HepG2 (cell line): ENCODE results near the gene RAP2A. TPM values are rescaled to one million over a fixed set of nuclear protein-coding genes. Genes with fewer than 3 reads are reported as not detected.

ENCODE experiments used
- ATAC-seq: fragments of 200-7000 bp; cut with Tn5 transposase; 3 replicates; pipeline ENCODE4 v1.9.1; 2020; ENCODE audit warnings: mild to moderate bottlenecking, moderate library complexity
- BruUV-seq: library from RNA; stranded (reverse); fragments of 400-500 nt; replicated peaks from 2 replicates; lab custom pipeline; 2021; lab: Mats Ljungman, UMichigan
- CTCF ChIA-PET: fragments of 300-600 bp; formaldehyde crosslinking; extraction: SDS; loops from one replicate; lab custom pipeline; 2021; ENCODE audit warnings: low total read pairs, inconsistent platforms, low intra/inter-chr PET ratio; lab: Yijun Ruan, JAX
- POLR2A ChIA-PET: fragments of 350-600 bp; sonication (Branson Sonifier 250); formaldehyde crosslinking; loops from one replicate; lab custom pipeline; 2020; ENCODE audit warnings: antibody characterized with exemption, inconsistent platforms; lab: Yijun Ruan, JAX
- DNase-seq: peaks from one replicate; pipeline ENCODE4 v3.0.0-alpha.2; 2015; ENCODE audit warnings: low spot score
- FAIRE-seq: peaks from 3 replicates; lab custom pipeline; 2011; peaks lifted over from hg19 to GRCh38; lab: Jason Lieb, UNC
- H2AFZ ChIP-seq: one replicate; pipeline ENCODE4 v1.6.1; 2011; ENCODE audit warnings: low read length, inconsistent platforms
- H3K27ac ChIP-seq: fragments of 300-600 bp; 3 replicates; pipeline ENCODE4 v1.8.0; 2011; ENCODE audit warnings: mixed run types, mild to moderate bottlenecking, mixed read lengths, low read length, inconsistent platforms; ENCODE audit not compliant: insufficient read depth; ENCODE audit errors: extremely low read length
- H3K27me3 ChIP-seq, 2 experiments: fragments of 200-600 bp in 1 of 2; 2 replicates in 1 of 2; 3 replicates in 1 of 2; pipeline versions ENCODE4 v1.6.0 to v1.8.0; 2011; ENCODE audit warnings: low read length in 2 of 2, mild to moderate bottlenecking in 2 of 2, moderate library complexity in 2 of 2, inconsistent platforms in 1 of 2; ENCODE audit not compliant: insufficient read depth in 2 of 2, control insufficient read depth in 1 of 2
- H3K36me3 ChIP-seq, 2 experiments: fragments of 200-600 bp in 1 of 2; replicated peaks in 1 of 2; 2 replicates in 1 of 2; 3 replicates in 1 of 2; pipeline versions ENCODE4 v1.5.1 to v1.8.0; 2011; ENCODE audit warnings: low read length in 2 of 2, inconsistent platforms in 1 of 2; ENCODE audit not compliant: insufficient read depth in 2 of 2, control insufficient read depth in 1 of 2
- H3K4me1 ChIP-seq: 2 replicates; pipeline ENCODE4 v1.5.1; 2012; ENCODE audit warnings: low read length, inconsistent platforms; ENCODE audit not compliant: insufficient read depth
- H3K4me2 ChIP-seq: 2 replicates; pipeline ENCODE4 v1.6.0; 2011; ENCODE audit warnings: low read depth, low read length, inconsistent platforms
- H3K4me3 ChIP-seq, 3 experiments: fragments of 200-600 bp in 1 of 3; sonication (generic), shearing (Covaris generic) in 1 of 3; replicated peaks in 1 of 3; 2 replicates each; pipeline ENCODE4 v1.5.1; 2011 to 2016; ENCODE audit warnings: low read length in 3 of 3, inconsistent platforms in 2 of 3, low read depth in 2 of 3, mild to moderate bottlenecking in 2 of 3, control low read depth in 1 of 3, mixed read lengths in 1 of 3; ENCODE audit not compliant: insufficient read depth in 1 of 3
- H3K79me2 ChIP-seq: one replicate; pipeline ENCODE4 v1.6.1; 2011; ENCODE audit warnings: low read length, inconsistent platforms; ENCODE audit not compliant: insufficient read depth
- H3K9ac ChIP-seq: 2 replicates; pipeline ENCODE4 v1.6.0; 2011; ENCODE audit warnings: mild to moderate bottlenecking, low read depth, low read length, inconsistent platforms; ENCODE audit not compliant: insufficient read depth
- H3K9me3 ChIP-seq: 2 replicates; pipeline ENCODE4 v1.5.1; 2012; ENCODE audit warnings: mild to moderate bottlenecking, low read length
- H4K20me1 ChIP-seq: 2 replicates; pipeline ENCODE4 v1.6.0; 2011; ENCODE audit warnings: inconsistent platforms, mild to moderate bottlenecking, low read length, moderate library complexity; ENCODE audit not compliant: insufficient read depth
- AHDC1 ChIP-seq: sonication (generic); formaldehyde crosslinking; IDR thresholded peaks from 2 replicates; pipeline ENCODE4 v1.5.1; 2020; ENCODE audit warnings: mild to moderate bottlenecking, missing genetic modification reagents, borderline replicate concordance
- ARNT ChIP-seq: fragments of 450-650 bp; IDR thresholded peaks from 2 replicates; pipeline ENCODE4 v1.6.1; 2017
- CENPBD1 ChIP-seq: sonication (generic); formaldehyde crosslinking; IDR thresholded peaks from 2 replicates; pipeline ENCODE4 v1.8.0; 2022; ENCODE audit warnings: missing genetic modification reagents, low read depth, mild to moderate bottlenecking, borderline replicate concordance
- E2F5 ChIP-seq: sonication (generic); formaldehyde crosslinking; conservative IDR thresholded peaks from 2 replicates; pipeline ENCODE4 v1.4.0; 2020; ENCODE audit warnings: missing genetic modification reagents
- FIP1L1 ChIP-seq: fragments of 200-400 bp; formaldehyde crosslinking; IDR thresholded peaks from 2 replicates; pipeline ENCODE4 v1.6.1; 2018; ENCODE audit warnings: low read depth, mild to moderate bottlenecking, low read length, moderate library complexity, borderline replicate concordance; ENCODE audit not compliant: insufficient read depth
- FLYWCH1 ChIP-seq: sonication (generic); formaldehyde crosslinking; IDR thresholded peaks from 2 replicates; pipeline ENCODE4 v1.8.1; 2023; ENCODE audit warnings: mild to moderate bottlenecking, missing genetic modification reagents
- MEIS1 ChIP-seq: sonication (generic); formaldehyde crosslinking; IDR thresholded peaks from 2 replicates; pipeline ENCODE4 v1.9.0; 2021; ENCODE audit warnings: mild to moderate bottlenecking, missing genetic modification reagents, moderate library complexity, borderline replicate concordance
- MIER2 ChIP-seq: IDR thresholded peaks from 2 replicates; pipeline ENCODE4 v1.6.1; 2016; ENCODE audit warnings: missing biosample characterization, missing genetic modification reagents
- RARG ChIP-seq: sonication (generic); formaldehyde crosslinking; IDR thresholded peaks from 2 replicates; pipeline ENCODE4 v1.4.0; 2020; ENCODE audit warnings: low read depth, mild to moderate bottlenecking, missing genetic modification reagents
- SALL1 ChIP-seq: sonication (generic); formaldehyde crosslinking; IDR thresholded peaks from 2 replicates; pipeline ENCODE4 v1.8.0; 2022; ENCODE audit warnings: mild to moderate bottlenecking, missing genetic modification reagents
- SIX1 ChIP-seq: sonication (generic); formaldehyde crosslinking; IDR thresholded peaks from 2 replicates; pipeline ENCODE4 v1.4.0; 2020; ENCODE audit warnings: missing genetic modification reagents, borderline replicate concordance
- ZBTB7A ChIP-seq: sonication (generic); formaldehyde crosslinking; IDR thresholded peaks from 2 replicates; pipeline ENCODE4 v1.8.0; 2022; ENCODE audit warnings: mild to moderate bottlenecking, missing genetic modification reagents
- ZNF20 ChIP-seq: sonication (generic); formaldehyde crosslinking; IDR thresholded peaks from 2 replicates; pipeline ENCODE4 v1.4.0; 2020; ENCODE audit warnings: mild to moderate bottlenecking, moderate library complexity, missing genetic modification reagents
- ZNF224 ChIP-seq: sonication (generic); formaldehyde crosslinking; IDR thresholded peaks from 2 replicates; pipeline ENCODE4 v1.5.0; 2020; ENCODE audit warnings: mild to moderate bottlenecking, missing genetic modification reagents
- ZNF549 ChIP-seq: sonication (generic); formaldehyde crosslinking; IDR thresholded peaks from 2 replicates; pipeline ENCODE4 v1.5.0; 2020; ENCODE audit warnings: missing genetic modification reagents
- ZNF768 ChIP-seq: sonication (generic); formaldehyde crosslinking; IDR thresholded peaks from 2 replicates; pipeline ENCODE4 v1.4.0; 2020; ENCODE audit warnings: missing genetic modification reagents
- in situ Hi-C: cut with HindIII; loops from 2 replicates; pipeline ENCODE4 v1.10.0; 2017; ENCODE audit warnings: low pct_unique_long_range_greater_than_20kb; ENCODE audit not compliant: extremely low pct_ligation_motif_present
- intact Hi-C: fragments of 100-400 bp; cut with micrococcal nuclease; formaldehyde crosslinking; loops from one replicate; pipeline ENCODE4 v1.10.0; 2022; ENCODE audit not compliant: unreplicated experiment
- polyA plus RNA-seq, 8 experiments: library from polyadenylated mRNA; depleted of rRNA in 3 of 8; stranded (reverse) in 7 of 8; unstranded in 1 of 8; fragments of >200 nt; fragmentation: Illumina TruSeq in 4 of 8; extraction: Trizol in 4 of 8; gene quantifications; 2 replicates each; pipeline versions ENCODE4 v1.2.1 to v1.2.3, GENCODE V29; 2011 to 2016; ENCODE audit warnings: low read depth in 4 of 8, missing spikeins in 1 of 8, mixed read lengths in 1 of 8; ENCODE audit not compliant: insufficient read depth in 1 of 8
- total RNA-seq, 5 experiments: library from RNA; depleted of rRNA; stranded (reverse); fragments of >200 nt; fragmentation: Illumina TruSeq; extraction: Trizol; gene quantifications; 2 replicates each; pipeline ENCODE4 v1.2.3, GENCODE V29; 2016; ENCODE audit warnings: low read depth in 1 of 5
- TF ChIP-seq, protein P1 (sequence below): IDR thresholded peaks from 2 replicates; pipeline ENCODE4 v1.6.1; 2016; ENCODE audit warnings: missing genetic modification reagents, missing compliant biosample characterization
- TF ChIP-seq, protein P2 (sequence below): IDR thresholded peaks from 2 replicates; pipeline ENCODE4 v1.6.1; 2018; ENCODE audit warnings: missing genetic modification reagents

RAP2A gene
- total and polyA plus RNA-seq, 2 of the 13 experiments (the other 11 are each of a cell fraction or from before 2014, with no cell fraction given) = 9.9 to 23.1 TPM

DNA sequence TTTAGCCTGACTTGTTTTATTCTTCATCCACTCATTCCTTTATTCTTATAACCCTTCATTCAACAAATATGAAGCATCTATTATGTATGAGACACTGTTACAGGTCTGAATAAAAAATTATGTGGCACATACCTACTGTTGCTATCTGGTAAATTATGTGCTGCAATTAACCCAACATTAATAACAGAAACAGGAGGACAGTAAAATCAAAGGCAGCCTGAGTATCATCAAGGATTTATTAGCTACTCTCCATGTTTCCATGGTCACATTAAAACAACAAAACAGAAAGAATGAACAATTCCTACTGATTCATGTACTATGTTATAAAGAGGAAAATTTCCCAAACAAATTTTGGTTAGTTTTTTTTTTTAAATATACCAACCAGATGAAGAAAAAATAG, 43.9 kb downstream of the RAP2A start:
- no peaks in the 10 kb centered on the region for H3K4me1 ChIP-seq
- DNase-seq (no peak), FAIRE-seq (no peak), ATAC-seq (no peak)
- BruUV-seq = no TSS peak
- H3K79me2 ChIP-seq = no peaks in the 10 kb centered on the region
- no peaks in the 10 kb centered on the region; a peak in 1 of 5 replicates for H3K27me3 ChIP-seq
- in situ Hi-C loops (no loop called here), intact Hi-C loops (no loop called here)
- H3K4me2 ChIP-seq = no peak overlapping the region
- no peak overlapping the region for H3K4me3 ChIP-seq
- H3K9ac ChIP-seq = no peak overlapping the region
- no peaks in the 10 kb centered on the region for H4K20me1 ChIP-seq
- no peaks in the 10 kb centered on the region for H3K9me3 ChIP-seq
- H2AFZ ChIP-seq = no peak overlapping the region
- H3K36me3 ChIP-seq = no peaks in the 10 kb centered on the region
- no peak overlapping the region for H3K27ac ChIP-seq
- CTCF ChIA-PET = no interaction called here
- POLR2A ChIA-PET = no interaction called here
- TF ChIP-seq ARNT (no peak), RARG (no peak), MIER2 (CRISPR knock-in tag) (no peak), FLYWCH1 (CRISPR knock-in tag) (no peak), CENPBD1 (CRISPR knock-in tag) (no peak), ZNF549 (no peak), AHDC1 (no peak), MEIS1 (CRISPR knock-in tag) (no peak), SIX1 (CRISPR knock-in tag) (no peak), E2F5 (no peak), ZNF224 (no peak), ZBTB7A (CRISPR knock-in tag) (no peak), FIP1L1 (no peak), ZNF20 (CRISPR knock-in tag) (no peak), SALL1 (no peak), ZNF768 (CRISPR knock-in tag) (no peak)
- TF ChIP-seq, protein P1, sequence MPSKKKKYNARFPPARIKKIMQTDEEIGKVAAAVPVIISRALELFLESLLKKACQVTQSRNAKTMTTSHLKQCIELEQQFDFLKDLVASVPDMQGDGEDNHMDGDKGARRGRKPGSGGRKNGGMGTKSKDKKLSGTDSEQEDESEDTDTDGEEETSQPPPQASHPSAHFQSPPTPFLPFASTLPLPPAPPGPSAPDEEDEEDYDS (CRISPR knock-in tag) = no peak
- TF ChIP-seq, protein P2, sequence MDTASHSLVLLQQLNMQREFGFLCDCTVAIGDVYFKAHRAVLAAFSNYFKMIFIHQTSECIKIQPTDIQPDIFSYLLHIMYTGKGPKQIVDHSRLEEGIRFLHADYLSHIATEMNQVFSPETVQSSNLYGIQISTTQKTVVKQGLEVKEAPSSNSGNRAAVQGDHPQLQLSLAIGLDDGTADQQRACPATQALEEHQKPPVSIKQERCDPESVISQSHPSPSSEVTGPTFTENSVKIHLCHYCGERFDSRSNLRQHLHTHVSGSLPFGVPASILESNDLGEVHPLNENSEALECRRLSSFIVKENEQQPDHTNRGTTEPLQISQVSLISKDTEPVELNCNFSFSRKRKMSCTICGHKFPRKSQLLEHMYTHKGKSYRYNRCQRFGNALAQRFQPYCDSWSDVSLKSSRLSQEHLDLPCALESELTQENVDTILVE (CRISPR knock-in tag) = no peak
